Measurements from ENCODE around the gene ERP44.

DNA sequence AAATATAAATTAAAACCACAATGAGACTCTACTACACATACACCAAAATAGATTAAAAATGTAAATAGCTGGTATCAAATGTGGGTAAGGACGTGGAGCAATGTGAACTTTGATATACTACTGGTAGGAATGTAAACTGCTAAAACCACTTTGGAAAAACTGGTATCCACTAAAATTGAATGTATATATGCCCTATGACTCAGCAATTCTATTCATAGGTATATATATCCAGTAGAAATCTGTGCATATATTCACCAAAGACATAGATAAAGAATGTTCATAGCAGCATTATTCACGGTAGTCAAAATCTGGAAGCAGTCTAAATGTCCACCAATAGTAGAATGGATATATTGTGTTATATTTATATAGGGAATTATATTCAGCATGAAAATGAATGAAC is 85.2 kb downstream of the ERP44 start:
- TF ChIP-seq, protein P1, sequence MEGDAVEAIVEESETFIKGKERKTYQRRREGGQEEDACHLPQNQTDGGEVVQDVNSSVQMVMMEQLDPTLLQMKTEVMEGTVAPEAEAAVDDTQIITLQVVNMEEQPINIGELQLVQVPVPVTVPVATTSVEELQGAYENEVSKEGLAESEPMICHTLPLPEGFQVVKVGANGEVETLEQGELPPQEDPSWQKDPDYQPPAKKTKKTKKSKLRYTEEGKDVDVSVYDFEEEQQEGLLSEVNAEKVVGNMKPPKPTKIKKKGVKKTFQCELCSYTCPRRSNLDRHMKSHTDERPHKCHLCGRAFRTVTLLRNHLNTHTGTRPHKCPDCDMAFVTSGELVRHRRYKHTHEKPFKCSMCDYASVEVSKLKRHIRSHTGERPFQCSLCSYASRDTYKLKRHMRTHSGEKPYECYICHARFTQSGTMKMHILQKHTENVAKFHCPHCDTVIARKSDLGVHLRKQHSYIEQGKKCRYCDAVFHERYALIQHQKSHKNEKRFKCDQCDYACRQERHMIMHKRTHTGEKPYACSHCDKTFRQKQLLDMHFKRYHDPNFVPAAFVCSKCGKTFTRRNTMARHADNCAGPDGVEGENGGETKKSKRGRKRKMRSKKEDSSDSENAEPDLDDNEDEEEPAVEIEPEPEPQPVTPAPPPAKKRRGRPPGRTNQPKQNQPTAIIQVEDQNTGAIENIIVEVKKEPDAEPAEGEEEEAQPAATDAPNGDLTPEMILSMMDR (IDR thresholded peaks at IDR 0.05): no peak
- no peak for TF ChIP-seq POLR2A (IDR thresholded peaks at IDR 0.05)
